A204.1 (cell line): ENCODE results near the gene CORO7.
"Not testable (repeated sequence)": the region's sequence is repeated elsewhere in the genome, so short reads cannot be mapped to it uniquely, and the experiment has no call there.

Experiments used
- FAIRE-seq: peaks from 2 replicates; lab custom pipeline; 2012; peaks lifted over from hg19 to GRCh38; lab: Jason Lieb, UNC

The CORO7 gene

GRCh38 chr16:4401510-4401909 is 14.9 kb downstream of the CORO7 start:
- no peak for FAIRE-seq

DNA sequence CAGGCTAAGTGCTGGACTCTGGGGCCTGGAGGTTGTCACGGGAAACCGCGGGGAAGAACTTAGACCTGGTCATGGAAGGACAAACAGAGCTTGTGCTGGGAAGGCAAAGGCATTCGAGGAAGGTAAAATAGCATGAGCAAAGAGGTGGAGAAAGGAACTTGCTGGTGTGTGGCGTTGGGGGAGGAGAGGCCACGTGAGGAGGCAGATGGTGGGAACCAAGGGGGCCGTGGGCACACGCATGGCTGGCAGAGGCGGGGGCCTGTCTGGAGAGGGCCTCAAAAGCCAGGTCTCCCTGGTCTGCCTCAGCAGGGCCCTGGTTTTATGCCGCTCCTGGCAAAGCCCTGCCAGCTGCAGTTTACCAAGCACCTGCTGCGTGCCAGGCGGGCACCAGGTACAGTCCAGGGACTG is 15.3 kb downstream of the CORO7 start:
- no peak for FAIRE-seq

GRCh38 chr16:4399001-4399730 is 17.2 kb downstream of the CORO7 start:
- no peak for FAIRE-seq

DNA sequence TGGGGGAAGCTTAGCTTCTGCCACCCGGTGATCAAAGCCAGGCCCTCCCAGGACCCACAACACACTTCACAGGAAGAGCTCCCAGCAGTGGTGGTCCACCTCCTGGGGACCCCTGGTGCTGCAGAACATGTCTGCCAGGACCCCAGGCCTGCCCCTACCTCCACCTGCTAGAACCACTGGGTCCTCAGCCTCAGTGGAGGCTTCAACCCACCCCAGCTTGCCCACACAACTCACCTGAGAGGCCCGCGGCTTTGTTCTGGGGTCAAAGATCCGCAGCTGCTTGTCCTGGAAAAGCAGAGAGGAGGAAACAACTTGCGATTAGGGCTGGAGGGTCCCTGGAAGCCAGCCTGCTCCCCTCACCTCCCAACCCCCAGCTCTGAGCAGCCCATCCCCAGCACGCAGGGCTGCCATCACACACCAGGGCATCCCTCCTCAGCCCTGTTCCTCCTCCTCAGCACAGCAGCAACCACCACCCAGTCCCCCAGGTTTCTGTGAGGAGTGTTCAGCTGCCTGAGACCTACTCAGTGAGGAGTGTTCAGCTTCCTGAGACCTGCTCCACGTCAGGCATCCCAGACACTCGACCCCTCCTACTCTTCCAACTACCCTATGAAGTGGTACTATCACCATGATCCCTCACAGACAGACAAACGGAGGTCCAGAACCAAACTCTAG is 21.2 kb downstream of the CORO7 start:
- no peak for FAIRE-seq

GRCh38 chr16:4393850-4394249 is 22.5 kb downstream of the CORO7 start:
- FAIRE-seq = not testable (repeated sequence)

DNA sequence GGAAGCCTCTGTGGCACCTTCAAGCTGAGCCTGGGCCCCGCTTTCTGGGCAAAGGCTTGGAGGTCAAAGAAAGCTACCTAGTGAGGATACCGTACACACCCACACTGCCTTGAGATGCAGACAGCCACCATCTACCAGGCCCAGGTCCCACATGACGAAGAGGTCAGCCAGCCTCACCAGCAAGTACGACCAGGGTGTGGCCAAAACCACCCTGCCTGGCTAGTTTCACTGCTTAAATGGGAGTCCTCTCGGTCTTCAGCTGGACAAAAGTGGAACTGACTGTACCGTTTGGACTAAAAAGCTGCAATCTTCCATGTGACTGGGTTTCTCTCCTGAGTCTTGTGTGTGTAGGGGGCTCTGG is 23.2 kb downstream of the CORO7 start:
- no peak for FAIRE-seq

GRCh38 chr16:4392382-4393239 is 23.8 kb downstream of the CORO7 start:
- FAIRE-seq = no peak

DNA sequence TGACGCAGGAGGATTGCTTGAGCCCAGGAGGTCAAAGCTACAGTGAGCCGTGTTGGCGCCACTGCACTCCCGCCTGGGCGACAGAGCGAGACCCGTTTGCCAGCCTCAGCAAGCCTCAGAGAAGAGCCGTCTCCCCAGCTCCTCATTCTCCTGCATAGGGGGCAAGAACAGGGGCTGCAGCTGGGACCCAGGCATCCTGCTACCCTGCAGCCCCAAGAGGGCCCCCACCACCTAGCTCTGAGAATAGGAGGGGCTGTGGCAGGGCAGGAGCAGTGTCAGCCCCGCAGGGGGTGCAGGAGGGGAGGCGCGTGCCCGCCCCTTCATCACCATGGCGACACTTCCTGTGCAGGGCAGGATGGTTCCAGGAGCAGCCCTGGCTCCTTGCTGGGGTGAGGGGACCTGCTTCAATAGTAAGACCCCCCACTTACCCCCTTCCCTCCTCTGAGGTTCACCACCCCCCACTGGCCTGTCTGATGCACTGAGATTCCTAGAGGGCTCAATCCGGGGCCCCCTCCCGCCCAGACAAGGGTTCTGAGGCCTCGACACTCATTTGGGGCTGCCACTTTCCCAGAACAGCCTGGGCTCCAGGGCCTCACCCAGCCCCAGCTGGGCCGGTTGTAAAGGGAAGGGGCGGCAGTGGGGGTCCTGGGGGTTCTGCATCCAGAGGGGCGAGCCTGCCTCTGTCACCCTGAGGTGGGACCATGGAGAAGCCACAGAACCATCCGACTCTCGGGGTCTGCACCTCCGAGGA is 24.6 kb downstream of the CORO7 start:
- FAIRE-seq = no peak

DNA sequence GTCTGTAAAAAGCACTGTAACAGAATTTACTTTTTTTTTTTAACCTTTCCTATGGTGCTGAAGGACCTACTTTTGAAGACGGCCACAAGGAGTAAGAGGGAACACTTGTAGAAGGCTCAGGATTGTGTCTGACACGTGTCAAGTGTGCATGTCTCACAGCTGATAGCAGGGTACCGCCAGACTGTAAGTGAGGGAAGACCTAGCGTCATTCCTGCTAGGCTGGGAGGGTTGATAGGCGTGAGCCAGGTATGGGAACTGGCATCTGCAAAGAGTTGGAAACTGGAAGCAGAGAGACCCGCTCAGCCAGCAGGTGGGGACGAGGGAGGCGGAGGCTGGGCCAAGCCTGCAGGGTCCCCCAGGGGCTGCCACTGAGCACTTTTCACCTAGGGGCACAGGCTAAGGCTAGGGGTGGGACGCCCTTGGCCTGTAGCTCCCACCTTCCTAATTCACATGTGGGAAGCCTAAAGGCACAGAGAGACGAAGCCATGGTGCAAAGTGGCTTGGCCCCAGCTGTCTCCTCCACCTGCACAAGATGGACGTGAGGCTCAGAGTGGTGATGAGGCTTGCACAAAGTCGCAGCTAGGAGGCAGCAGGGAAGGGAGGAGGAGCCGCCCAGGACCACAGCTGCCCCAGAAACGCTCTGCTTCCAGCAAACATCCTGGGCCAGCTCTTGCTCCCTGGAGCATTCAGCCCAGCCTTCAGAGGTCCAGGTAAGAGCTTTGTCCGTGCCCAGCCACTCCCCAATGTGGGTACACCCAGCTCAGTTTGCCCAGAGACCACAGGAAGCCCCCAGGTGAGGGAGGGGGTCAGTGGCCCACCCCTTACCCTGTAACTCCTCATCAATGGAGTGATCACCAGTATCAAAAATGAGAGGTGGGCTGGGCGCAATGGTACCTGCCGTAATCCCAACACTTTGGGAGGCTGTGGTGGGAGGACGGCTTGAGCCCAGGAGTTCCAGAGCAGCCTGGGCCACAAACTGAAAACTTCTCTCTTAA is 25.8 kb downstream of the CORO7 start:
- FAIRE-seq = no peak

DNA sequence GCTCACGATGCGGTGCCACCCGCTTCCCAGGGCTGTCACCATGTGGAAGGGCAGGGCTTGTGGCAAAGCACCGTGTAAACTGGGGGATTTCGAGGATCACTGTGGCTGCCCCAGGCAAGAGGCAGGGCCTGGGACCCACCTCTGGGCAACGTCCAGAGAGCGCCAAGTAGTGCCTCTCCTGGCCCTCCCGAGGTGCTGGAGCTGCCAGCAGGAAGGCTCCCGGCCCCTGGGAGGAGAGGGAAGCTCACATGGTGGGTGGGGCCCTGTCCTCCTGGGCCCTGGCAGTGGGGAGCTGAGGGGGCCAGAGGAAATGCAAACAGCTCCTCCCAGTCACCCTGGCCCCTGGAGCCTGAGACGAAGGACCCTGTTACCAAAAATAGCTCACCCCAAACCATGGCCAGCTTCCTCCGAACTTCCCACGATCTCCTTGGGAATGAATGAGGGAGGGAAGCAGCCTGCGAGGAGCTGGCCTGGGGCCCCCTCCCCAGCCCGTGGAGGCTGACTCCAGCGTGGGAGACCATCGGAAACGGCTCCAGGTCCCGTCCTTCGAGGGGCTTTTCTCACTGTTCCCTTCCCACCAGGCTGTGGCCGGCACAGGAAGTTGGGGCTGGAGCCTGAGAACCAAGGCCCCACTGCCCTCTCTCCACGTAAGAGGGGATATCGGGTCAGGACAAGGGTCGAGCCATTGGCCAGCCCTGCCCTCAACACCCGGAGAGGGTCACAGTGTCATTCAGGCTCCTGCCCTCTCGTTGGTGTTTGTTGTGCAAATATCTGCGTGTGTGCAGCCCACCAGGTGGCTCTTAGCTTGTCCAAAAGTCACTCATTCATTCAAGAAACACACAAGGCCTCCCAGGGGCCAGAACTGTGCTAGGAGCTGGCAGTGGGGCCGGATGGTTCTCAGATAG is 27.1 kb downstream of the CORO7 start:
- FAIRE-seq = no peak

- no peak for FAIRE-seq
Measured at GRCh38 chr16:4388271-4389021, 27.9 kb downstream of the CORO7 start.

GRCh38 chr16:4387781-4388180 is 28.6 kb downstream of the CORO7 start:
- FAIRE-seq = no peak

DNA sequence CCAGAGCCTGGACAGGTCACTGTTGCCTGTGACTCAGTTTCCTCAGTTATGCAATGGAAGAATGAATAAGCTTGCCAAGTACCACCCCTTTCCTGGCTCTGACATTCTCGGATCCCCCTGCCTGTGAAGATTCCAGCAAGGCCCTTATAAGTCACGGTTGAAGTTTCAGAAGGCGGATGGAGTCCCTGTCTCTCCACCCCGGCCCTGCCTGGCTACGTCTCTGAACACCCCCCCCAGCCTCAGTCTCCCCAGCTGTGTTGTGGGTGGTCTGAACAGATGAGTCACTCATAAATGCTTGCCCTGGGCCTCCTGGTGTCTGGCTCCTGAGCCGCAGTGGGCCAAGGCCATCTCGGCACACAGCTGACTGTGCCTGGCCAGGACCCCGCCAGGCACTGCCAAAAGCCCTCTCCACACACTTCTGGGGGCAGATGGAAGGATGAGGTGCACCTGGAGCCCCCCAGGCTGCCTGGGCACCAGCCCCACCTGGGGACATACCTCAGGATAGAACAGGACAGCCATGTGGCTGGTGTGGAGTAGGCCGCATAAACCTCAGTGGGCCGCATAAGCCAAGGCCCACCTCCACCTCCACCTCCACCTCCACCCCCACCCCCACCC is 29.3 kb downstream of the CORO7 start:
- FAIRE-seq = no peak

- FAIRE-seq = no peak
Measured at GRCh38 chr16:4386451-4386805, 30.0 kb downstream of the CORO7 start.

DNA sequence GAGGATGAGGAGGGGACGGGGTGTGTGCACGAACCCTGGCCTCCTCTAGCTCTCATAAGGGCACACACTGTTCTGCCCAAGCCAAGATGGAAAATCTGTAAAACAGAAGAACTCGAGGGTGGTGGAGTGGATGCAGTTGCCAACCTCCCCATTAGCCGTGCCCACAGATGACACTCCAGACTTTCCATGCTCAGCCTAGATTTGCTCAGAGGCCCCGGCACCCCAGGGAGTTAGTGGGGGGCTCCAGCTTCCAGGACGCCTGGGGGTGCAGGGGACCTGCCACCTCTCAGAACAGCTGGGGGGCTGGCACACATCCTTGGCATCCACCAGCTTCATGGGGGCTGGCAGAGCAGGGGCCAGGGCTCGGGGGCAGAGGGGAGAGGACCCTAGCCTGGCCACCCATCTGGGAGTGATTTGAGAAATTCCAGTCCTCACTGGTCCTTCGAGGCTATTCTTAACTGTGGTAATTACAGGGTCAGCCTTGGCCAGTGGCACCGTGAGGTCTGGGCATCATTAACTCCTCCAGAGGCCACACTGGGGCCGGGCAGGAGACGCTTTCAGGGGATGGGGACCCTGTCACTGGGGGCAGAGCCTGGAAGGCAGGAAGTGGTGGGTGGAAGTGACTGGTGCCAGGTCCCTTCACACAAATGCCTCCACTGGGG is 30.5 kb downstream of the CORO7 start:
- FAIRE-seq = no peak

DNA sequence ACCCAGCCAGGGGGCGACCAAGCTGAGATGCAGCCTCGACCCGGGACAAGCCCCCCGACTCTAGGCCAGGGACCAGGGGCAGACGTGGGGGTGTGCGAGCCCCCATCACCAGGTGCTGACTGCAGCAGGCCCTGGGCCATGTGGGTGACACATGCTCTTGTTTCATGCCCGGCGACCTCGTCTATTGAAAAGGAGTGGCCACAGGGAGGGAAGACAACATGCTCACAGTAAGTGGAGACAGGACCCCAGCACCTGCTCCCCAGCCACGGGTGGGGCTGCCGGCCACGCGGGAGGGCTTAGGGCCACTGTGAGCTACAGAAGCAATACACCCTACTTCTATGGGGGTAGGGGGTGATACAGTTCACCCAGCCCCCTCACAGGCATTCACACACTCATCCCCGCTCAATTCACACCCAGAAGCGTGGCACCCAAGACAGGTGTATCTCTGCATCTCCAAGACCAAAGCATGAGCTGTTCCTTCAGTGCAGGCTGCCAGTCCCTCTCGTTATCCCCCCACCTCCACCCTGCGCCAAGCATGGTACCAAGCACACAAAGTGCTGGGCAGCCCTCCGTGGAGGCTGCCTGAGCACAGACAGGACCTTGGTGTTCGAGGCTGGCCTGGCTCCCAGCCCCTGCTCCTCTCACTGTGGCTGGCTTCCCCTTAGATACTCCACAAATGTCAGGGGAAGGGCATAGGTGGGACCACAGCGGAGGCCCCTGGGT is 31.2 kb downstream of the CORO7 start:
- FAIRE-seq = no peak

GRCh38 chr16:4384509-4384942 is 31.9 kb downstream of the CORO7 start:
- FAIRE-seq = no peak
